H1 (cell line): Measurements from ENCODE around the gene GLCE. TPM values are rescaled to one million over a fixed set of nuclear protein-coding genes. Genes with fewer than 3 reads are reported as not detected.

ENCODE experiments used
- CTCF ChIA-PET: fragments of 300-600 bp; sonication (Branson Sonifier 250); formaldehyde crosslinking; loops from one replicate; lab custom pipeline; 2021; ENCODE audit not compliant: partially characterized antibody; lab: Charles Lee
- POLR2A ChIA-PET: fragments of 300-600 bp; sonication (Branson Sonifier 250); formaldehyde crosslinking; loops from one replicate; lab custom pipeline; 2021; ENCODE audit warnings: inconsistent platforms; ENCODE audit not compliant: partially characterized antibody; lab: Charles Lee
- DNase-seq, 2 experiments: peaks; one replicate each; pipeline versions ENCODE4 v3.0.0 to v3.0.0-alpha.2; 2010 to 2022; ENCODE audit warnings: low spot score in 2 of 2, low read depth in 1 of 2, mixed read lengths in 1 of 2
- FAIRE-seq: peaks from 2 replicates; lab custom pipeline; 2011; peaks lifted over from hg19 to GRCh38; lab: Jason Lieb, UNC
- H2AFZ ChIP-seq: 2 replicates; pipeline ENCODE4 v1.8.1; 2012; ENCODE audit warnings: low read length, inconsistent platforms
- H2AK5ac ChIP-seq: 2 replicates; pipeline ENCODE4 v1.6.1; 2013; ENCODE audit warnings: low read depth, low read length
- H2BK120ac ChIP-seq: replicated peaks from 2 replicates; pipeline ENCODE3; 2013; ENCODE audit warnings: low read depth, low read length, inconsistent platforms
- H2BK12ac ChIP-seq: 2 replicates; pipeline ENCODE4 v1.6.1; 2013; ENCODE audit warnings: low read depth, low read length
- H2BK15ac ChIP-seq: 2 replicates; pipeline ENCODE4 v1.6.1; 2013; ENCODE audit warnings: low read length
- H2BK20ac ChIP-seq: 2 replicates; pipeline ENCODE4 v1.6.1; 2013; ENCODE audit warnings: low read length
- H2BK5ac ChIP-seq: 2 replicates; pipeline ENCODE4 v1.6.1; 2013; ENCODE audit warnings: low read depth, low read length
- H3K14ac ChIP-seq: 2 replicates; pipeline ENCODE4 v1.6.1; 2013; ENCODE audit warnings: inconsistent platforms; ENCODE audit not compliant: insufficient read length
- H3K18ac ChIP-seq: 2 replicates; pipeline ENCODE4 v1.6.1; 2013; ENCODE audit warnings: low read length; ENCODE audit errors: extremely low read depth
- H3K23ac ChIP-seq: 2 replicates; pipeline ENCODE4 v1.6.1; 2013; ENCODE audit warnings: inconsistent platforms; ENCODE audit not compliant: insufficient read length
- H3K23me2 ChIP-seq: 2 replicates; pipeline ENCODE4 v1.6.1; 2013; ENCODE audit warnings: low read depth, low read length
- H3K27ac ChIP-seq: 2 replicates; pipeline ENCODE4 v1.6.1; 2011; ENCODE audit warnings: low read depth, low read length, inconsistent platforms
- H3K27me3 ChIP-seq, 4 experiments: replicated peaks in 1 of 4; 1 replicate in 1 of 4; 2 replicates in 3 of 4; pipeline versions ENCODE4 v1.6.1 to v1.8.1; 2011 to 2013; ENCODE audit warnings: low read length in 3 of 4, mild to moderate bottlenecking in 3 of 4, inconsistent platforms in 2 of 4, mixed read lengths in 2 of 4, moderate library complexity in 1 of 4; ENCODE audit not compliant: control insufficient read depth in 3 of 4, insufficient read depth in 3 of 4; ENCODE audit errors: extremely low read depth in 1 of 4
- H3K36me3 ChIP-seq, 4 experiments: 2 replicates each; pipeline versions ENCODE4 v1.6.1 to v1.8.1; 2011 to 2013; ENCODE audit warnings: mild to moderate bottlenecking in 4 of 4, low read length in 3 of 4, moderate library complexity in 2 of 4, control low read depth in 1 of 4, inconsistent platforms in 1 of 4; ENCODE audit not compliant: insufficient read depth in 4 of 4, control insufficient read depth in 2 of 4
- H3K4ac ChIP-seq: replicated peaks from 2 replicates; pipeline ENCODE3; 2013; ENCODE audit warnings: low read length, low read depth, mixed read lengths, inconsistent platforms; ENCODE audit not compliant: insufficient read length
- H3K4me1 ChIP-seq, 4 experiments: replicated peaks in 1 of 4; 1 replicate in 1 of 4; 2 replicates in 3 of 4; pipeline versions ENCODE4 v1.6.1 to v1.8.1; 2011 to 2013; ENCODE audit warnings: low read length in 3 of 4, inconsistent platforms in 2 of 4, mixed read lengths in 1 of 4; ENCODE audit not compliant: insufficient read depth in 4 of 4, control insufficient read depth in 3 of 4
- H3K4me2 ChIP-seq, 2 experiments: 2 replicates each; pipeline versions ENCODE4 v1.6.1 to v1.8.1; 2011 to 2013; ENCODE audit warnings: low read depth in 2 of 2, low read length in 2 of 2, control low read depth in 1 of 2, inconsistent platforms in 1 of 2, mild to moderate bottlenecking in 1 of 2; ENCODE audit not compliant: insufficient read depth in 1 of 2
- H3K4me3 ChIP-seq, 4 experiments: fragments of 200-600, 300-600 bp in 1 of 4; sonication (generic), shearing (Covaris generic), sonication (Bioruptor Twin) in 1 of 4; 2 replicates each; pipeline versions ENCODE4 v1.5.1 to v1.8.1; 2011 to 2016; ENCODE audit warnings: low read length in 4 of 4, low read depth in 3 of 4, control low read depth in 2 of 4, inconsistent platforms in 2 of 4, mild to moderate bottlenecking in 2 of 4, mixed read lengths in 1 of 4, moderate library complexity in 1 of 4; ENCODE audit not compliant: insufficient read depth in 2 of 4; ENCODE audit errors: extremely low read depth in 1 of 4
- H3K56ac ChIP-seq: replicated peaks from 2 replicates; pipeline ENCODE3; 2013; ENCODE audit warnings: low read depth, mild to moderate bottlenecking, mixed read lengths, low read length, inconsistent platforms; ENCODE audit not compliant: insufficient read length
- H3K79me1 ChIP-seq: 2 replicates; pipeline ENCODE4 v1.6.1; 2013; ENCODE audit warnings: low read depth, low read length, control low read depth
- H3K79me2 ChIP-seq, 2 experiments: 2 replicates each; pipeline versions ENCODE4 v1.6.1 to v1.8.1; 2012 to 2013; ENCODE audit warnings: low read length in 2 of 2, mild to moderate bottlenecking in 2 of 2, inconsistent platforms in 1 of 2; ENCODE audit not compliant: insufficient read depth in 2 of 2, control insufficient read depth in 1 of 2
- H3K9ac ChIP-seq, 4 experiments: replicated peaks in 1 of 4; 1 replicate in 1 of 4; 2 replicates in 3 of 4; pipeline versions ENCODE4 v1.6.1 to v1.8.1; 2011 to 2013; ENCODE audit warnings: low read depth in 3 of 4, low read length in 3 of 4, control low read depth in 2 of 4, mild to moderate bottlenecking in 2 of 4, moderate library complexity in 2 of 4, inconsistent platforms in 1 of 4; ENCODE audit errors: extremely low read depth in 1 of 4
- H3K9me3 ChIP-seq, 2 experiments: 2 replicates each; pipeline versions ENCODE4 v1.6.1 to v1.8.1; 2012 to 2013; ENCODE audit warnings: mild to moderate bottlenecking in 2 of 2, moderate library complexity in 2 of 2, control low read depth in 1 of 2, inconsistent platforms in 1 of 2, low read depth in 1 of 2, low read length in 1 of 2, mixed read lengths in 1 of 2; ENCODE audit not compliant: insufficient read depth in 2 of 2
- H4K20me1 ChIP-seq, 2 experiments: replicated peaks in 1 of 2; 2 replicates each; pipeline versions ENCODE3 to v1.8.1; 2011 to 2013; ENCODE audit warnings: inconsistent platforms in 2 of 2, low read length in 2 of 2, mild to moderate bottlenecking in 1 of 2; ENCODE audit not compliant: insufficient read depth in 2 of 2, control insufficient read depth in 1 of 2
- H4K5ac ChIP-seq: 2 replicates; pipeline ENCODE4 v1.6.1; 2013; ENCODE audit warnings: low read length, low read depth, mixed read lengths, inconsistent platforms; ENCODE audit not compliant: insufficient read length
- H4K8ac ChIP-seq: 2 replicates; pipeline ENCODE4 v1.8.0; 2013; ENCODE audit warnings: mild to moderate bottlenecking, moderate library complexity, low read length, inconsistent platforms; ENCODE audit not compliant: insufficient read depth; ENCODE audit errors: extremely low read depth
- H4K91ac ChIP-seq: replicated peaks from 2 replicates; pipeline ENCODE3; 2013; ENCODE audit warnings: low read length, mixed read lengths, inconsistent platforms; ENCODE audit not compliant: insufficient read length
- ATF3 ChIP-seq: IDR thresholded peaks from 2 replicates; pipeline ENCODE4 v1.6.1; 2011; ENCODE audit warnings: low read depth, mild to moderate bottlenecking, low read length; ENCODE audit not compliant: insufficient read depth
- CBX5 ChIP-seq: fragments of 300-800, 300-1000 bp; sonication (generic); IDR thresholded peaks from 2 replicates; pipeline ENCODE4 v1.7.1; 2016; ENCODE audit warnings: antibody characterized with exemption, low read length, low read depth
- KDM5A ChIP-seq: fragments of 200-600 bp; IDR thresholded peaks from 2 replicates; pipeline ENCODE4 v1.7.1; 2012; ENCODE audit warnings: mild to moderate bottlenecking, low read length, inconsistent platforms, mixed read lengths
- TAF7 ChIP-seq: optimal IDR thresholded peaks from 2 replicates; pipeline ENCODE3; 2011; ENCODE audit warnings: low read depth, mild to moderate bottlenecking, inconsistent platforms, low read length, moderate library complexity, borderline replicate concordance
- YY1 ChIP-seq: IDR thresholded peaks from 2 replicates; pipeline ENCODE4 v1.6.1; 2011; ENCODE audit warnings: low read depth, mild to moderate bottlenecking, low read length
- WGBS, 2 experiments: shearing (Covaris generic) in 1 of 2; methylation state at CpG; one replicate each; pipeline versions ENCODE4 v1.1.6 to v1.1.7; 2013 to 2015; ENCODE audit warnings: low lambda C conversion rate in 2 of 2, mixed read lengths in 2 of 2, inconsistent platforms in 1 of 2, low coverage in 1 of 2, missing lambda C conversion rate in 1 of 2; ENCODE audit not compliant: insufficient replicate concordance in 2 of 2, insufficient coverage in 1 of 2, insufficient read length in 1 of 2; ENCODE audit errors: extremely low coverage in 1 of 2, missing lambda C conversion rate in 1 of 2; 5-methylcytosine and 5-hydroxymethylcytosine counted together
- polyA plus RNA-seq, 7 experiments: library from polyadenylated mRNA; depleted of rRNA in 3 of 7; stranded (reverse) in 5 of 7; unstranded in 2 of 7; fragments of >200 nt in 5 of 7; fragments of 200-250 nt in 2 of 7; gene quantifications; 1 replicate in 5 of 7; 2 replicates in 1 of 7; 4 replicates in 1 of 7; pipeline versions ENCODE4 v1.2.1 to v1.2.3, GENCODE V29; 2011 to 2013; ENCODE audit warnings: missing spikeins in 2 of 7, mixed read lengths in 2 of 7
- total RNA-seq: library from RNA; stranded (reverse); fragmentation: NEBNext Ultra II Directional; extraction: Animal tissue kit (Norgen Biotek cat#: 25700); gene quantifications from 2 replicates; pipeline ENCODE4 v1.2.1, GENCODE V29; 2021

Gene GLCE
- total and polyA plus RNA-seq, 2 of the 8 experiments (the other 6 are each of a cell fraction or from before 2014, with no cell fraction given): 17.1 to 22.7 TPM

- no peak overlapping the region for H2BK15ac ChIP-seq
- TF ChIP-seq YY1: no peak
- TF ChIP-seq KDM5A: no peak
- no peak for TF ChIP-seq CBX5
- no peak for TF ChIP-seq ATF3
- TF ChIP-seq TAF7: no peak
- H3K27ac ChIP-seq: no peak overlapping the region
- no peak overlapping the region for H2BK12ac ChIP-seq
- DNase-seq: no peak
- H3K4me1 ChIP-seq: peaks cover 0 to 6% (median 3%) of the 10 kb centered on the region in 4 experiments; a peak in 4 of 7 replicates
- no peak overlapping the region for H2AFZ ChIP-seq
- H4K20me1 ChIP-seq: peaks cover 0 to 1% of the 10 kb centered on the region in 2 experiments
- H3K27me3 ChIP-seq: no peaks in the 10 kb centered on the region
- H4K5ac ChIP-seq: no peak overlapping the region
- no peak overlapping the region for H3K23ac ChIP-seq
- no peaks in the 10 kb centered on the region for H3K36me3 ChIP-seq
- no peak overlapping the region for H2BK5ac ChIP-seq
- no peak overlapping the region for H2AK5ac ChIP-seq
- WGBS, 2 experiments: 89% methylated on average over 6 of the region's 6 CpGs; no CpG with 5 or more reads in 1 of the 2 experiments
- H3K4ac ChIP-seq: no peak overlapping the region
- no peak overlapping the region for H3K4me2 ChIP-seq
- H3K79me1 ChIP-seq: no peaks in the 10 kb centered on the region; the same call in none of the 2 replicates
- no peaks in the 10 kb centered on the region for H3K79me2 ChIP-seq
- no peak overlapping the region for H3K56ac ChIP-seq
- H3K18ac ChIP-seq: no peak overlapping the region
- FAIRE-seq: no peak
- ChIA-PET CTCF (interaction anchor here (1.5 to 2.0 kb wide), 2 partner anchors 10 to 81 kb away, joined by 3 to 11 read pairs; no protein-coding TSS in a partner anchor), POLR2A (no interaction called here)
- no peak overlapping the region for H4K91ac ChIP-seq
- no peaks in the 10 kb centered on the region for H3K9me3 ChIP-seq
- no peaks in the 10 kb centered on the region for H3K23me2 ChIP-seq
- no peak overlapping the region for H2BK20ac ChIP-seq
- no peak overlapping the region for H2BK120ac ChIP-seq
- no peak overlapping the region for H3K4me3 ChIP-seq
- H3K14ac ChIP-seq: no peak overlapping the region
- H3K9ac ChIP-seq: no peak overlapping the region; a peak in 1 of 7 replicates
- H4K8ac ChIP-seq: no peak overlapping the region
These were observed 153.7 kb downstream of the GLCE start for GRCh38 chr15:69314131-69314530.
